Upper lobe of right lung (tissue), 1 donor: Measurements from ENCODE around the gene CHRNA7. TPM values are rescaled to one million over a fixed set of nuclear protein-coding genes. Genes with fewer than 3 reads are reported as not detected.

Experiments
- ATAC-seq: fragments of 200-7000 bp; cut with Tn5 transposase; one replicate; pipeline ENCODE4 v1.9.1; 2020; ENCODE audit warnings: mild to moderate bottlenecking, moderate library complexity
- DNase-seq: peaks from one replicate; pipeline ENCODE4 v3.0.0-alpha.2; 2020
- H3K27ac ChIP-seq: fragments of 200-600 bp; one replicate; pipeline ENCODE4 v1.8.0; 2022
- H3K27me3 ChIP-seq: fragments of 200-600 bp; one replicate; pipeline ENCODE4 v1.8.0; 2022; ENCODE audit warnings: mild to moderate bottlenecking
- H3K36me3 ChIP-seq: fragments of 200-600 bp; one replicate; pipeline ENCODE4 v1.8.0; 2022
- H3K4me1 ChIP-seq: fragments of 200-600 bp; one replicate; pipeline ENCODE4 v1.8.0; 2022
- H3K4me3 ChIP-seq: fragments of 200-600 bp; one replicate; pipeline ENCODE4 v1.8.0; 2022; ENCODE audit warnings: mild to moderate bottlenecking
- H3K9me3 ChIP-seq: fragments of 200-600 bp; one replicate; pipeline ENCODE4 v1.8.0; 2022
- intact Hi-C: fragments of 100-400 bp; cut with DNase I; formaldehyde crosslinking; loops from one replicate; pipeline ENCODE4 v1.11.0; 2022
- total RNA-seq: library from RNA; stranded (reverse); fragmentation: NEBNext Ultra II Directional; extraction: Animal tissue kit (Norgen Biotek cat#: 25700); gene quantifications from one replicate; pipeline ENCODE4 v1.2.1, GENCODE V29; 2021
- TF ChIP-seq, protein P1 (sequence below): fragments of 200-600 bp; IDR thresholded peaks from one replicate; pipeline ENCODE4 v1.8.0; 2022; ENCODE audit warnings: antibody characterized with exemption
- donor health status: DM: no; HTN: yes; CAD: no; lungs with severe emphysema.

CHRNA7 gene
- total RNA-seq, 1 donor from 2014 or later: 0.75 TPM

DNA sequence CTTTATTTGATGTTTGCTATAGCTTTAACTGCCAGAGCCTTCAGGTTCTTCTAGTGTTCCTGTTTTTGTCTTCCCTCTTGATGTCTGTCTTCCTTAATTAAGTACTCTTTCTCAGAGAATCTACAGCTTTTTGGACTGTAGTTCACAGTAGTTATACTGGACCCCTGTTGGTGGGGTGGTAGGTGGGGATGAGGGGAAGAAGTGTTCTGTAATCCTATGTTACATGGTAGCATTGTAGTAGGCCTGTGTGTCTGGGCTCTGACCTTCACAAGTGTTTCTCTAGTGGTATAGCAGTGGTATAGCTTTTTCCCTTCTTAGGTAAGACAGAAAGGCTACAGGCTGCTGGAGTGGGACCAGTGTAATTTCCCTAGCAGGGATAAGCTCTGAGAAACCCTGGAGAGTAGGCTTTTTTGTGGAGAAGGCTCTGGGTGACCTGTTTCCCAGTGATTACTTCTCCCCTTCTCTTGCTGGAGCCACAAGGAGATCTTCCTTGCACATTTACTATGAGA is 59.6 kb downstream of the CHRNA7 start:
- no peak overlapping the region for H3K4me3 ChIP-seq
- DNase-seq: no peak
- ATAC-seq: no peak
- no peaks in the 10 kb centered on the region for H3K36me3 ChIP-seq
- TF ChIP-seq, protein P1, sequence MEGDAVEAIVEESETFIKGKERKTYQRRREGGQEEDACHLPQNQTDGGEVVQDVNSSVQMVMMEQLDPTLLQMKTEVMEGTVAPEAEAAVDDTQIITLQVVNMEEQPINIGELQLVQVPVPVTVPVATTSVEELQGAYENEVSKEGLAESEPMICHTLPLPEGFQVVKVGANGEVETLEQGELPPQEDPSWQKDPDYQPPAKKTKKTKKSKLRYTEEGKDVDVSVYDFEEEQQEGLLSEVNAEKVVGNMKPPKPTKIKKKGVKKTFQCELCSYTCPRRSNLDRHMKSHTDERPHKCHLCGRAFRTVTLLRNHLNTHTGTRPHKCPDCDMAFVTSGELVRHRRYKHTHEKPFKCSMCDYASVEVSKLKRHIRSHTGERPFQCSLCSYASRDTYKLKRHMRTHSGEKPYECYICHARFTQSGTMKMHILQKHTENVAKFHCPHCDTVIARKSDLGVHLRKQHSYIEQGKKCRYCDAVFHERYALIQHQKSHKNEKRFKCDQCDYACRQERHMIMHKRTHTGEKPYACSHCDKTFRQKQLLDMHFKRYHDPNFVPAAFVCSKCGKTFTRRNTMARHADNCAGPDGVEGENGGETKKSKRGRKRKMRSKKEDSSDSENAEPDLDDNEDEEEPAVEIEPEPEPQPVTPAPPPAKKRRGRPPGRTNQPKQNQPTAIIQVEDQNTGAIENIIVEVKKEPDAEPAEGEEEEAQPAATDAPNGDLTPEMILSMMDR: no peak
- no peaks in the 10 kb centered on the region for H3K4me1 ChIP-seq
- H3K9me3 ChIP-seq: no peaks in the 10 kb centered on the region
- H3K27ac ChIP-seq: no peak overlapping the region
- intact Hi-C loops: no loop called here
- no peaks in the 10 kb centered on the region for H3K27me3 ChIP-seq

DNA sequence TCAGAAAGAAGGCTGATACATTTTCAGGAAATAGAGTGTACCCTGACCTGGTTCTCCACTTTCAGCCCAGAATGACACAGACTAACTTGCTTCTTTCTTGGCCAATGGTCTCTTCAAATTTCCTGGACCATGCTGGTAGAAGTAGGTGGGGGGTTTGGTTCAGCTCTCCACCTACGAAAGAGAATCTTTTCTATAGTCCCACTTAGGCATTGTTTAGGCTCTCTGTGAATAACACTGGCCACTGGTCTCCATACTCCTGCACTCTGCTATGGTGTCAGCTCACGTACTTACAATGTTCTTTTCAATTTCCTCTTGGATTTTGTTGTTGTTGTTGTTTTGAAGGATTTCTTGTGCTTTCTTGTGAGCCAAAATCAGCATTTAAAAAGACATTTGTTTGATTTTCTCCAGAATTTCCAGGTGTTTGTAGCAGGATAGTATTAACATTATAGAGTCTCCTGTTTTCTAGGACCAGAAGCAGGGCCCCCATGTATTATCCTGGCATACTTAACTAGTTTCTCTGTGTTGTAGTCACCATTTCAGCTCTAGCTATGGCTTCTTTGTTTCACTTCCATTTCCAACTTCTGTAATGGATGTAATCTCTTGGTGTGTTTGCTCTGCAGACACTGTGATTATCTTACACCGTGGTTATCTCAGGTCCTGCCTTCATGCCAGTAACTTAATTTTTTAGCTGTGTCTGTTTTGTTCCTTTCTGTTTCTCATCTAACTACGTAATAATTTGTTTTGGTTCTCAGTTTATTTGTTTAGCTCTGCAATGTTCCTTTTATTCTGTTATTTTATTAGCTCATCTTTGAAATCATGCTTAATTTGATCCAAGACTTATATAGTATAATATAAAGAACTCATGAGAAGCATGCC is 61.4 kb downstream of the CHRNA7 start:
- TF ChIP-seq, protein P1: no peak
- Histone ChIP-seq H3K4me1 (no peaks in the 10 kb centered on the region), H3K36me3 (no peaks in the 10 kb centered on the region), H3K4me3 (no peak overlapping the region), H3K27ac (no peak overlapping the region), H3K27me3 (no peaks in the 10 kb centered on the region), H3K9me3 (no peaks in the 10 kb centered on the region)
- no peak for ATAC-seq
- intact Hi-C loops: no loop called here
- no peak for DNase-seq

- intact Hi-C loops: no loop called here
- ATAC-seq: no peak
Observed at GRCh38 chr15:32096213-32096612, 65.9 kb downstream of the CHRNA7 start.

DNA sequence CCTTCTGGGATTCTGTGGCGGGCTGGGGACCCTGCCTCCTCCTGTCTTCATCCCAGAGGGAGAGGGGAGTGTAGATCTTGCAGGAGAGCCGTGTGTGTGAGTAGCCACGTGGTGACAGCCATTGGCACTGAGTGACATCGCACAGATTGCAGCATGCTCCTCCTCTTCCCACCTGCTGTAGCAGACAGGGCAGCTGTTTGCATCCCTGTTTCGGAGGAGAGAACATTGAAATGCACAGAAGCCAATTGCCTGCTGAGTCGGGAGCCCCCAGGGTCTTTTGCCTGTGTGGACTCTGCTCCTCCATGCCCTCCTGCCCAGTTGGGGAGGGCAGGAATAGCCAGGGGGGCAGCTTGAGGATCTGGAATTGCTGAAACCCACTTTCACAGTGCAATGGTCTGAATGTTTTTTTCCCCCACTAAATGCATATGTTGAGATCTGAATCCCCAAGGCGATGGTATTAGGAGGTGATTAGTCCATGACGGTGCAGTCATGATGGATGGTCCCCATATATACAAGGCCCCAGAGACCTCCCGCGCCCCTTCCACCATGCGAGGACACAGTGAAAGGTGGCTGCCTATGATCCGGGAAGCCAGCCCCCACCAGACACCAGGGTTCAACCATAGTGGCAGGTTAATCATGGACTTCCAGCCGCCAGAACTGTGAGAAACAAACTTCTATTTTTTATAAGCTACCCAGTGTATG is 66.8 kb downstream of the CHRNA7 start:
- Histone ChIP-seq H3K4me3 (no peak overlapping the region), H3K27ac (no peak overlapping the region), H3K4me1 (no peaks in the 10 kb centered on the region), H3K27me3 (no peaks in the 10 kb centered on the region), H3K36me3 (no peaks in the 10 kb centered on the region), H3K9me3 (no peaks in the 10 kb centered on the region)
- DNase-seq (no peak), ATAC-seq (no peak)
- intact Hi-C loops: no loop called here
- TF ChIP-seq, protein P1: no peak

More at GRCh38 chr15:32096213-32096612, 65.9 kb downstream of the CHRNA7 start:
- Histone ChIP-seq H3K27ac (no peak overlapping the region), H3K9me3 (no peaks in the 10 kb centered on the region), H3K36me3 (no peaks in the 10 kb centered on the region), H3K27me3 (no peaks in the 10 kb centered on the region), H3K4me1 (no peaks in the 10 kb centered on the region), H3K4me3 (no peak overlapping the region)
- no peak for DNase-seq
- TF ChIP-seq, protein P1: no peak

GRCh38 chr15:32098033-32098432 is 67.7 kb downstream of the CHRNA7 start:
- ATAC-seq (no peak), DNase-seq (no peak)
- Histone ChIP-seq H3K4me3 (no peak overlapping the region), H3K4me1 (no peaks in the 10 kb centered on the region), H3K9me3 (no peaks in the 10 kb centered on the region), H3K36me3 (no peaks in the 10 kb centered on the region), H3K27ac (no peak overlapping the region), H3K27me3 (no peaks in the 10 kb centered on the region)
- intact Hi-C loops: no loop called here
- TF ChIP-seq, protein P1: no peak
